Cardiac muscle cell (in vitro differentiated cells and primary cell): ENCODE data around the gene MLIP. TPM values are rescaled to one million over a fixed set of nuclear protein-coding genes. Genes with fewer than 3 reads are reported as not detected.

ENCODE experiments used
- DNase-seq, 2 donors: peaks; one replicate each; pipeline versions ENCODE4 v3.0.0 to v3.0.0-alpha.2; 2010 to 2017; ENCODE audit warnings: low read depth in 1 of 2, low spot score in 1 of 2
- H3K27ac ChIP-seq: fragments of 200-600 bp; sonication (generic); 2 replicates; pipeline ENCODE4 v1.5.1; 2016
- H3K27me3 ChIP-seq: fragments of 200-600 bp; sonication (generic); 2 replicates; pipeline ENCODE4 v1.6.0; 2016; ENCODE audit warnings: control low read depth
- H3K36me3 ChIP-seq: fragments of 200-600 bp; sonication (generic); 2 replicates; pipeline ENCODE4 v1.5.1; 2016; ENCODE audit warnings: control low read depth
- H3K4me1 ChIP-seq: fragments of 200-600 bp; sonication (generic); 2 replicates; pipeline ENCODE4 v1.8.1; 2017; ENCODE audit warnings: low read depth, mild to moderate bottlenecking, mixed run types
- H3K4me3 ChIP-seq: fragments of 200-600 bp; sonication (generic); 2 replicates; pipeline ENCODE4 v1.5.1; 2016; ENCODE audit warnings: mild to moderate bottlenecking
- H3K9me3 ChIP-seq: fragments of 200-600 bp; sonication (generic); 2 replicates; pipeline ENCODE4 v1.5.1; 2017; ENCODE audit warnings: low read depth, mild to moderate bottlenecking, control low read depth
- CTCF ChIP-seq: IDR thresholded peaks from 2 replicates; pipeline ENCODE4 v1.5.1; 2012; ENCODE audit warnings: low read depth, mild to moderate bottlenecking, low read length
- polyA plus RNA-seq: library from polyadenylated mRNA; unstranded; fragments of >200 nt; fragmentation: Nextera tagmentation; extraction: Ambion mirVana; gene quantifications from 2 replicates; pipeline ENCODE4 v1.2.1, GENCODE V29; 2016
- total RNA-seq: library from RNA; depleted of rRNA; stranded (reverse); fragments of >200 nt; gene quantifications from 2 replicates; pipeline ENCODE4 v1.2.3, GENCODE V29; 2016

The MLIP gene
- total and polyA plus RNA-seq, 2 experiments from 2014 or later: 60.5 to 68.9 TPM

- no peaks in the 10 kb centered on the region for H3K9me3 ChIP-seq
- H3K4me3 ChIP-seq: no peak overlapping the region
- no peak for DNase-seq
- no peaks in the 10 kb centered on the region for H3K27me3 ChIP-seq
- H3K36me3 ChIP-seq: no peaks in the 10 kb centered on the region
- no peaks in the 10 kb centered on the region for H3K4me1 ChIP-seq
- H3K27ac ChIP-seq: no peak overlapping the region
- no peak for TF ChIP-seq CTCF
Measured at GRCh38 chr6:54315656-54316055, 204.4 kb downstream of the MLIP start.

Other genes with a start within 250 kb of the MLIP start
- not detected in 2 replicates for gene TINAG, start 197.0 kb downstream of the MLIP start, total RNA-seq
- gene TINAG, start 197.0 kb downstream of the MLIP start, polyA plus RNA-seq: not detected in 2 replicates